Measurements from ENCODE around the gene GCK. TPM values are rescaled to one million over a fixed set of nuclear protein-coding genes. Genes with fewer than 3 reads are reported as not detected.
"Not testable (repeated sequence)": the region's sequence is repeated elsewhere in the genome, so short reads cannot be mapped to it uniquely, and the experiment has no call there.

The GCK gene
- total RNA-seq, 1 experiment from 2014 or later: not detected

DNA sequence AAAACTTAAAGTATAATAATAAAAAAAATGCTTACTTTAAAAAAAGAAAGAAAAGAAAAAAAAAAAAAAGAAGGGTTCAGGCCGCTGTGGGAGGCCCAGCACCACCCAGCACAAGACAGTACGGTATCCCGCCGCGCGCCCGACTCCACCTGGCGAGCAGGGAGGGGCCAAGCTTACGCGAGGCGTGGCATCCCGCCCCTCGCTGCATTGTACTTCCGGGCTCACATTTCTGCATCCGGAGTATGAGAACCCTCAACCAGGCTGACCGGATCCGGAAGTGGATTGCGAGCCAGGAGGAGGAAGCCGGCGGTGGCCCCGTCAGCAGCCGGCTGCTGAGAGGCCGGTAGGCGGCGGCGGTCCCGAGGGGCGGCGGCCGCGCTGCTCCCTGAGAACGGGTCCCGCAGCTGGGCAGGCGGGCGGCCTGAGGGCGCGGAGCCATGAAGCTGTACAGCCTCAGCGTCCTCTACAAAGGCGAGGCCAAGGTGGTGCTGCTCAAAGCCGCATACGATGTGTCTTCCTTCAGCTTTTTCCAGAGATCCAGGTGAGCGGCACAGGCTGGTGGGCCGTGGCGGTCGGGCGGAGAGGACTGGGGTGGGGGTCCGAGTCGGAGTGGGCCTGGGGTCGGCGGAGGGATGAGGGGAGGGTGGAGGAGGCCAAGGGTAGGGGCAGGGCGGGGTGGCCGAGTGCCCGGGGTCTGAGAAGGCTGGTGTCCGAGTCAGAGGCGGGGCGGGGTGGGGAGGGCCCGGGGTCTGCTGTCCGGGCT lies 11.6 kb upstream of the GCK start, which contains the start of gene YKT6:
Gene YKT6, plus strand, starts transcription at position 280 of the 763 bp plus-strand sequence. Its CDS starts 158 bp downstream, at position 438.
- POLR2A ChIA-PET: interaction anchor here (0.5 to 0.7 kb wide), 2 partner anchors 19 to 296 kb away, joined by 3 to 8 read pairs; no protein-coding TSS in a partner anchor
- Histone ChIP-seq H3K36me3 (ENCODE audit: control insufficient read depth, insufficient read depth, low read length) (no peaks in the 10 kb centered on the region), H3K27me3 (replicated peaks; ENCODE audit: control insufficient read depth, insufficient read depth, low read length) (no peaks in the 10 kb centered on the region), H3K4me3 (ENCODE audit: low read depth, low read length) (peak within 1 kb of the TSS; percentile 100), H3K9me3 (no peaks in the 10 kb centered on the region), H3K4me1 (peaks cover 9% of the 10 kb centered on the region)
- TF ChIP-seq, protein P1, sequence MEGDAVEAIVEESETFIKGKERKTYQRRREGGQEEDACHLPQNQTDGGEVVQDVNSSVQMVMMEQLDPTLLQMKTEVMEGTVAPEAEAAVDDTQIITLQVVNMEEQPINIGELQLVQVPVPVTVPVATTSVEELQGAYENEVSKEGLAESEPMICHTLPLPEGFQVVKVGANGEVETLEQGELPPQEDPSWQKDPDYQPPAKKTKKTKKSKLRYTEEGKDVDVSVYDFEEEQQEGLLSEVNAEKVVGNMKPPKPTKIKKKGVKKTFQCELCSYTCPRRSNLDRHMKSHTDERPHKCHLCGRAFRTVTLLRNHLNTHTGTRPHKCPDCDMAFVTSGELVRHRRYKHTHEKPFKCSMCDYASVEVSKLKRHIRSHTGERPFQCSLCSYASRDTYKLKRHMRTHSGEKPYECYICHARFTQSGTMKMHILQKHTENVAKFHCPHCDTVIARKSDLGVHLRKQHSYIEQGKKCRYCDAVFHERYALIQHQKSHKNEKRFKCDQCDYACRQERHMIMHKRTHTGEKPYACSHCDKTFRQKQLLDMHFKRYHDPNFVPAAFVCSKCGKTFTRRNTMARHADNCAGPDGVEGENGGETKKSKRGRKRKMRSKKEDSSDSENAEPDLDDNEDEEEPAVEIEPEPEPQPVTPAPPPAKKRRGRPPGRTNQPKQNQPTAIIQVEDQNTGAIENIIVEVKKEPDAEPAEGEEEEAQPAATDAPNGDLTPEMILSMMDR (IDR thresholded peaks at IDR 0.05; ENCODE audit: insufficient read depth in 1 of 2, low read depth in 1 of 2, low read length in 1 of 2, severe bottlenecking in 1 of 2, unreplicated experiment in 1 of 2): peak; percentile 42 to 59
- DNase-seq: peak; percentile 96 to 97
- CTCF ChIA-PET: interaction anchor here (0.6 to 1.6 kb wide), 6 partner anchors 14 to 181 kb away, joined by 3 to 12 read pairs (median 4); no protein-coding TSS in a partner anchor
- Mint-ChIP-seq H3K4me3 (ENCODE audit: unreplicated experiment) (peak within 1 kb of the TSS; percentile 82), H3K27me3 (ENCODE audit: insufficient read depth, unreplicated experiment) (no peaks in the 10 kb centered on the region), H3K9me3 (ENCODE audit: unreplicated experiment) (no peaks in the 10 kb centered on the region), H3K36me3 (ENCODE audit: insufficient read depth, unreplicated experiment) (peaks cover 7% of the 10 kb centered on the region), H3K27ac (ENCODE audit: unreplicated experiment) (peak within 1 kb of the TSS; percentile 61), H3K4me1 (ENCODE audit: low read depth, unreplicated experiment) (no peaks in the 10 kb centered on the region)
- no TSS peak for BruUV-seq (replicated peaks)
- intact Hi-C loops (cut with micrococcal nuclease; ENCODE audit: unreplicated experiment): loop anchor here (1.0 to 5.0 kb wide), 2 partner anchors 70 to 119 kb away; partner anchors contain the start of gene POLM

DNA sequence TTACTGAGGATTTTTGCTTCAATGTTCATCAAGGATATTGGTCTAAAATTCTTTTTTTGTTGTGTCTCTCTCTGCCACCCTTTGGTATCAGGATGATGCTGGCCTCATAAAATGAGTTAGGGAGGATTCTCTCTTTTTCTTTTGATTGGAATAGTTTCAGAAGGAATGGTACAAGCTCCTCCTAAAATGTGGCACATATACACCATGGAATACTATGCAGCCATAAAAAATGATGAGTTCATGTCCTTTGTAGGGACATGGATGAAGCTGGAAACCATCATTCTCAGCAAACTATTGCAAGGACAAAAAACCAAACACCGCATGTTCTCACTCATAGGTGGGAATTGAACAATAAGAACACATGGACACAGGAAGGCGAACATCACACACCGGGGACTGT lies 10.9 kb upstream of the GCK start:
- intact Hi-C loops (cut with micrococcal nuclease; ENCODE audit: unreplicated experiment): loop anchor here (1.0 to 5.0 kb wide), 2 partner anchors 69 to 118 kb away; partner anchors contain the start of gene POLM
- not testable (repeated sequence) for DNase-seq; H3K27me3 Mint-ChIP-seq (ENCODE audit: insufficient read depth, unreplicated experiment); H3K36me3 Mint-ChIP-seq (ENCODE audit: insufficient read depth, unreplicated experiment); H3K36me3 ChIP-seq (ENCODE audit: control insufficient read depth, insufficient read depth, low read length); H3K27ac Mint-ChIP-seq (ENCODE audit: unreplicated experiment); H3K9me3 ChIP-seq; H3K27me3 ChIP-seq (replicated peaks; ENCODE audit: control insufficient read depth, insufficient read depth, low read length); H3K4me1 ChIP-seq; BruUV-seq (replicated peaks); H3K4me3 ChIP-seq (ENCODE audit: low read depth, low read length); H3K4me1 Mint-ChIP-seq (ENCODE audit: low read depth, unreplicated experiment); H3K9me3 Mint-ChIP-seq (ENCODE audit: unreplicated experiment); H3K4me3 Mint-ChIP-seq (ENCODE audit: unreplicated experiment)
- ChIA-PET POLR2A (interaction anchor here (0.7 kb wide), 1 partner anchor 19 kb away, joined by 8 read pairs; no protein-coding TSS in a partner anchor), CTCF (interaction anchor here (0.6 to 1.6 kb wide), 3 partner anchors 69 to 181 kb away, joined by 3 to 12 read pairs (median 3); no protein-coding TSS in a partner anchor)

DNA sequence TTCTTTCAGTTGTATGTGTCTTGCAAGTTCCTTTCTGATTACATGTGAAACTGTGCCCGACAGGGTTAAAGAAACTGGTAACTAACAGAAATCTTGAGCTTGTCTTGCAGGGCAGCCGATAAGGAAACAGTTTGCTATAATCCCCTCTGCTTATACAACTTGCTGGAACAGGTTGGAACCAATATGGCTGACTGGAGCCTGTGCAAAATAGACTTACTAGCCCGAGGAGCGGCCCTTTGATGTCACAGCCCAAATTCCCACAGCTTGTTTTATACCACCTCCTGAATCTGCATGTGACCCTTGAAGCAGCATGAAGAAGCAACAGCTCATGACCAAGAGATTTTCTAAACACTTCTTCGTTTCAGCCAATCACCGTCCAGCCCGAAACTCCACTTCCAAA lies 8.2 kb upstream of the GCK start:
- TF ChIP-seq, protein P1 (IDR thresholded peaks at IDR 0.05; ENCODE audit: insufficient read depth in 1 of 2, low read depth in 1 of 2, low read length in 1 of 2, severe bottlenecking in 1 of 2, unreplicated experiment in 1 of 2): no peak
- POLR2A ChIA-PET: no interaction called here
- Mint-ChIP-seq H3K4me1 (ENCODE audit: low read depth, unreplicated experiment) (no peaks in the 10 kb centered on the region), H3K27me3 (ENCODE audit: insufficient read depth, unreplicated experiment) (peaks cover under 1% of the 10 kb centered on the region), H3K36me3 (ENCODE audit: insufficient read depth, unreplicated experiment) (no peaks in the 10 kb centered on the region), H3K27ac (ENCODE audit: unreplicated experiment) (no peak overlapping the region), H3K4me3 (ENCODE audit: unreplicated experiment) (no peak overlapping the region), H3K9me3 (ENCODE audit: unreplicated experiment) (no peaks in the 10 kb centered on the region)
- Histone ChIP-seq H3K9me3 (no peaks in the 10 kb centered on the region), H3K4me1 (peaks cover 7% of the 10 kb centered on the region), H3K36me3 (ENCODE audit: control insufficient read depth, insufficient read depth, low read length) (no peaks in the 10 kb centered on the region), H3K27me3 (replicated peaks; ENCODE audit: control insufficient read depth, insufficient read depth, low read length) (no peaks in the 10 kb centered on the region), H3K4me3 (ENCODE audit: low read depth, low read length) (no peak overlapping the region)
- BruUV-seq (replicated peaks): no TSS peak
- CTCF ChIA-PET: interaction anchor here (0.8 to 1.5 kb wide), 2 partner anchors 66 to 75 kb away, joined by 3 to 8 read pairs; partner anchors contain the start of gene POLD2
- peak in 1 of 2 experiments; percentile 26 for DNase-seq
- intact Hi-C loops (cut with micrococcal nuclease; ENCODE audit: unreplicated experiment): no loop called here
